Adrenal gland (tissue), 5 donors: ENCODE results near the gene KLHL14.

Source experiments
- POLR2A ChIP-seq, 2 donors: fragments of 450-650 bp; IDR thresholded peaks; one replicate each; pipeline ENCODE4 v1.6.1; 2017; ENCODE audit warnings: antibody characterized with exemption in 2 of 2, mild to moderate bottlenecking in 2 of 2, moderate library complexity in 1 of 2
- TF ChIP-seq, protein P1 (sequence below), 6 experiments: fragments of 450-650 bp in 4 of 6; fragments of 200-600 bp in 2 of 6; sonication (generic) in 1 of 6; IDR thresholded peaks; 1 replicate in 5 of 6; 2 replicates in 1 of 6; pipeline versions ENCODE4 v1.5.1 to v1.8.0; 2016 to 2021; ENCODE audit warnings: antibody characterized with exemption in 6 of 6, mild to moderate bottlenecking in 2 of 6, moderate library complexity in 1 of 6
- donor health status: DM: no; HTN: no; CAD: no.

DNA sequence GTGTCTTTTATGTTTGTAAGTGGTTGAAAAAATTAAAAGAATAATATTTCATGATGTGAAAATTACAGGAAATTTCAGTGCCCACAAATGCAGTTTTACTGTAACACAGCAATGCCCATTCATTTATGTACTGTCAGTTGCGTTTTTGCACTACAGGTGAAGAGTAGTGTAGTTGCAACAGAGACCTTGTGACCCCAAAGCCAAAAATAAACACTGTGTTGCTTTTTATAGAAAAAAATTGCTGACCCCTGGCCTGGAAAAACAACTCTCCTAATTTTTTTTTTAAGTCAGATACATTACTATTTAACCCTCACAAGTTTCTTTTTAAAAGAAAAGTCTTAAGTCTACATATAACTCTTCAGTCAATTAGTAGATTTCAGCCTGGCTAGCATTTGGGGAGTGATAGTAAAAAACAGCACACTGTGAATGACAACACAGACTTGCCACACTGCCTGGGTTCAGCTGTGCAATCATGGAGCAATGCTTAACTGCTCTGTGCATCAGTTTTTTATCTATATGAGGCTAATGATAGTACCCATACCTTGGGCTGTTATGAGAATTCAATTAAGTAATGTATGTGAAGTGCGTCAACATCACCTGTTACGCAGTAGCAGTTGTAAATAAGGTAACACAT is 8.1 kb downstream of the KLHL14 start:
- TF ChIP-seq, protein P1, sequence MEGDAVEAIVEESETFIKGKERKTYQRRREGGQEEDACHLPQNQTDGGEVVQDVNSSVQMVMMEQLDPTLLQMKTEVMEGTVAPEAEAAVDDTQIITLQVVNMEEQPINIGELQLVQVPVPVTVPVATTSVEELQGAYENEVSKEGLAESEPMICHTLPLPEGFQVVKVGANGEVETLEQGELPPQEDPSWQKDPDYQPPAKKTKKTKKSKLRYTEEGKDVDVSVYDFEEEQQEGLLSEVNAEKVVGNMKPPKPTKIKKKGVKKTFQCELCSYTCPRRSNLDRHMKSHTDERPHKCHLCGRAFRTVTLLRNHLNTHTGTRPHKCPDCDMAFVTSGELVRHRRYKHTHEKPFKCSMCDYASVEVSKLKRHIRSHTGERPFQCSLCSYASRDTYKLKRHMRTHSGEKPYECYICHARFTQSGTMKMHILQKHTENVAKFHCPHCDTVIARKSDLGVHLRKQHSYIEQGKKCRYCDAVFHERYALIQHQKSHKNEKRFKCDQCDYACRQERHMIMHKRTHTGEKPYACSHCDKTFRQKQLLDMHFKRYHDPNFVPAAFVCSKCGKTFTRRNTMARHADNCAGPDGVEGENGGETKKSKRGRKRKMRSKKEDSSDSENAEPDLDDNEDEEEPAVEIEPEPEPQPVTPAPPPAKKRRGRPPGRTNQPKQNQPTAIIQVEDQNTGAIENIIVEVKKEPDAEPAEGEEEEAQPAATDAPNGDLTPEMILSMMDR (IDR thresholded peaks at IDR 0.05), result no peak
- no peak for TF ChIP-seq POLR2A (IDR thresholded peaks at IDR 0.05)
